ENCODE results near the gene POLD1. TPM values are rescaled to one million over a fixed set of nuclear protein-coding genes. Genes with fewer than 3 reads are reported as not detected.

POLD1 gene
- total RNA-seq, 4 donors from 2014 or later, result 7.2 to 13.7 (median 10.3) TPM

DNA sequence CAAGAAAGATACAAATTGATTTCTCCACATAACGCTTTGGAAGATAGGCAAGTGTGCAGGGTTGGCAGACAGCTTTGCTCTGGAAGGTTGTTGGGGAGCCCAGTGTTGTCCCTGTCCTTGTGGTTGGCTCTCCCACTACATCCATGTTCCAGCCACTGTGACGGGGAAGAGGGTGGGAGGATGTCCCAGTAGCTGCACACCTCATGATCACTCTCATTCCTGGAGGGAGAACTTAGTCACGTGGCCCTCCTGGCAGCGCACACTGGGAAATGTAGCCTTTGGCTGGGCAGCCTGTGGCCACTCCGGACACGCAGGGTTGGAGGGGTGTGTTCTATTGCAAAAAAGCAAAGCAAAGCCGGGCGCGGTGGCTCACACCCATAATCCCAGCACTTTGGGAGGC is 9.9 kb downstream of the POLD1 start:
- TF ChIP-seq POLR2AphosphoS5 (IDR thresholded peaks at IDR 0.05) (no peak), EP300 (IDR thresholded peaks at IDR 0.05) (no peak)
- ATAC-seq, result no peak
- Histone ChIP-seq H3K36me3 (peaks cover 0 to 9% of the 10 kb centered on the region in 2 donors), H3K27me3 (no peaks in the 10 kb centered on the region), H3K4me1 (no peaks in the 10 kb centered on the region), H3K9me3 (no peaks in the 10 kb centered on the region), H3K27ac (no peak overlapping the region), H3K4me3 (no peak overlapping the region)
- WGBS, 2 donors (ENCODE audit: low coverage in 1 of 2), result 97 to 100% methylated on average over 2 to 6 of the region's 9 CpGs

DNA sequence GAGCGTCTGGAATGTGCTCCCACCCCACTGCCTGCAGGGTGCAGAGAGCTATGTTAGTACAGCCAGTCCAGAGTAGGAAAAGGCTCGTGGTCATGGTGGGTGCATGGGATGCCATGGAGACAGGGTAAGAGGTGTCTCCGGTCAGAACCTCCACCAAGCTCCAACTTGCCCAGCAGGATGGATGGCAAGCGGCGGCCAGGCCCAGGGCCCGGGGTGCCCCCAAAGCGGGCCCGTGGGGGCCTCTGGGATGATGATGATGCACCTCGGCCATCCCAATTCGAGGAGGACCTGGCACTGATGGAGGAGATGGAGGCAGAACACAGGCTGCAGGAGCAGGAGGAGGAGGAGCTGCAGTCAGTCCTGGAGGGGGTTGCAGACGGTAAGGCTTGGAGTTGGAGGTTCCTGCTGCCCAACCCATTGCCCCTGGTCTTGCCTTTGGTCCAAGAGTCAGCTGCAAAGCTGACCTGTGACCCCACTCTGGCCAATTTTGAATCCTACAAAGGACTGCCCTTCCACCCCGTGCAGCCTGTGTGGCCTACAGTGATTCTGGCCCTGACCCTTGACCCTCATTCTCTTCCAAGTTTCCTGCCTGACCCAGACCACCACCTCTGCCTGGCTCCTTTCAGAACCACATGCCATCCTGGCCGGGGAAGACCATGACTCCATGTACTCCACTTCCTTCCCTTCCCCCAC is 14.7 kb downstream of the POLD1 start:
- no peaks in the 10 kb centered on the region for H3K27me3 ChIP-seq

DNA sequence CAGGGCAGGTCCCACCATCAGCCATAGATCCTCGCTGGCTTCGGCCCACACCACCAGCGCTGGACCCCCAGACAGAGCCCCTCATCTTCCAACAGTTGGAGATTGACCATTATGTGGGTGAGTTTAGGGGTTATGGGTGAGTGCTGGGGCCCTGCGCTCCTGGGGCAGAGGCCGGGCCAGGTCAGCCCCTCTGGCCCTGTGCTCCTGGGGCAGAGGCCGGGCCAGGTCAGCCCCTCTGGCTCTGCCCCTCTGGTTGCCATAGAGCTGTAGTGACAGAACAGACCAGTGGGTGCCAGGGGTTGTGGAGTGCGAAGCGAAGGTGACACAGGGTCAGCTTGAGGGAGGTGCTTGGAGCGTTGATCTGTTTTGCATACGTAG is 15.2 kb downstream of the POLD1 start:
- 92% methylated on average over 6 of the region's 10 CpGs; no CpG with 5 or more reads in 1 of the 2 donors for WGBS, 2 donors (ENCODE audit: low coverage in 1 of 2)
- H3K9me3 ChIP-seq, result no peaks in the 10 kb centered on the region
- H3K27ac ChIP-seq, result no peak overlapping the region
- no peak for ATAC-seq
- no peak for TF ChIP-seq POLR2AphosphoS5 (IDR thresholded peaks at IDR 0.05)
- TF ChIP-seq, protein P1, sequence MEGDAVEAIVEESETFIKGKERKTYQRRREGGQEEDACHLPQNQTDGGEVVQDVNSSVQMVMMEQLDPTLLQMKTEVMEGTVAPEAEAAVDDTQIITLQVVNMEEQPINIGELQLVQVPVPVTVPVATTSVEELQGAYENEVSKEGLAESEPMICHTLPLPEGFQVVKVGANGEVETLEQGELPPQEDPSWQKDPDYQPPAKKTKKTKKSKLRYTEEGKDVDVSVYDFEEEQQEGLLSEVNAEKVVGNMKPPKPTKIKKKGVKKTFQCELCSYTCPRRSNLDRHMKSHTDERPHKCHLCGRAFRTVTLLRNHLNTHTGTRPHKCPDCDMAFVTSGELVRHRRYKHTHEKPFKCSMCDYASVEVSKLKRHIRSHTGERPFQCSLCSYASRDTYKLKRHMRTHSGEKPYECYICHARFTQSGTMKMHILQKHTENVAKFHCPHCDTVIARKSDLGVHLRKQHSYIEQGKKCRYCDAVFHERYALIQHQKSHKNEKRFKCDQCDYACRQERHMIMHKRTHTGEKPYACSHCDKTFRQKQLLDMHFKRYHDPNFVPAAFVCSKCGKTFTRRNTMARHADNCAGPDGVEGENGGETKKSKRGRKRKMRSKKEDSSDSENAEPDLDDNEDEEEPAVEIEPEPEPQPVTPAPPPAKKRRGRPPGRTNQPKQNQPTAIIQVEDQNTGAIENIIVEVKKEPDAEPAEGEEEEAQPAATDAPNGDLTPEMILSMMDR (IDR thresholded peaks at IDR 0.05), result no peak
- TF ChIP-seq POLR2A (IDR thresholded peaks at IDR 0.05), result no peak
- TF ChIP-seq EP300 (IDR thresholded peaks at IDR 0.05), result no peak
- H3K4me3 ChIP-seq, result no peak overlapping the region
- no peaks in the 10 kb centered on the region for H3K27me3 ChIP-seq
- peaks cover 0 to 34% of the 10 kb centered on the region in 2 donors for H3K36me3 ChIP-seq
- H3K4me1 ChIP-seq, result no peaks in the 10 kb centered on the region

More for the DNA sequence above, 14.7 kb downstream of the POLD1 start:
- Histone ChIP-seq H3K4me1 (no peaks in the 10 kb centered on the region), H3K4me3 (no peak overlapping the region), H3K36me3 (peaks cover 0 to 31% of the 10 kb centered on the region in 2 donors), H3K27ac (no peak overlapping the region), H3K9me3 (no peaks in the 10 kb centered on the region)
- WGBS, 2 donors (ENCODE audit: low coverage in 1 of 2), result 66 to 88% methylated on average over 3 to 5 of the region's 13 CpGs
- ATAC-seq, result no peak
- TF ChIP-seq POLR2A (IDR thresholded peaks at IDR 0.05), result no peak
- no peak for TF ChIP-seq POLR2AphosphoS5 (IDR thresholded peaks at IDR 0.05)
- TF ChIP-seq, protein P1 (IDR thresholded peaks at IDR 0.05), result no peak
- no peak for TF ChIP-seq EP300 (IDR thresholded peaks at IDR 0.05)

DNA sequence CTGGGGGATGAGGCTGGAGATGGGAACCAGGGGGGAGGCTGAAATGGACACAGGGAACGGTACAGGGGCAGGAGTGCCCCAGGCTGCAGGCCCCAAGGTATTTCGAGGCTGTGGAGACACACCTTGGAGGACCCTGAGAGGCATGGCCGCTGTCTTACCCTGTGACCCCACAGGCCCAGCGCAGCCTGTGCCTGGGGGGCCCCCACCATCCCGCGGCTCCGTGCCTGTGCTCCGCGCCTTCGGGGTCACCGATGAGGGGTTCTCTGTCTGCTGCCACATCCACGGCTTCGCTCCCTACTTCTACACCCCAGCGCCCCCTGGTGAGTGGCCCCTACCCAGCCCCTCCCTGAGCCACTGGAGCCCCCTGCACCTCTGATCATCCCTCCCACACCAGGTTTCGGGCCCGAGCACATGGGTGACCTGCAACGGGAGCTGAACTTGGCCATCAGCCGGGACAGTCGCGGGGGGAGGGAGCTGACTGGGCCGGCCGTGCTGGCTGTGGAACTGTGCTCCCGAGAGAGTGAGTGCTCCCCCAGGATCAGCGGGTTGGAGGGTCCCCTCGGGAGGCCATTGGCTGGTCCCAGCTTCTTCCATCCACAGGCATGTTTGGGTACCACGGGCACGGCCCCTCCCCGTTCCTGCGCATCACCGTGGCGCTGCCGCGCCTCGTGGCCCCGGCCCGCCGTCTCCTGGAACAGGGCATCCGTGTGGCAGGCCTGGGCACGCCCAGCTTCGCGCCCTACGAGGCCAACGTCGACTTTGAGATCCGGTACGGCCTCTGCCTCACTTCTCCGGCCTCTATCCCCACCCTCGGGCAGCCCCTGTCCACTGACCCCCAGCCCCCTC is 17.7 kb downstream of the POLD1 start:
- WGBS, 2 donors (ENCODE audit: low coverage in 1 of 2), result 94 to 100% methylated on average over 4 to 12 of the region's 48 CpGs

More for the DNA sequence above, 17.7 kb downstream of the POLD1 start:
- H3K36me3 ChIP-seq, result peaks cover 0 to 56% of the 10 kb centered on the region in 2 donors
- no peaks in the 10 kb centered on the region for H3K27me3 ChIP-seq
- no peaks in the 10 kb centered on the region for H3K4me1 ChIP-seq
- H3K27ac ChIP-seq, result no peak overlapping the region
- no peak for ATAC-seq
- TF ChIP-seq POLR2A (IDR thresholded peaks at IDR 0.05) (no peak), EP300 (IDR thresholded peaks at IDR 0.05) (no peak), POLR2AphosphoS5 (IDR thresholded peaks at IDR 0.05) (no peak)
- TF ChIP-seq, protein P1 (IDR thresholded peaks at IDR 0.05), result no peak
- no peaks in the 10 kb centered on the region for H3K9me3 ChIP-seq
- no peak overlapping the region for H3K4me3 ChIP-seq

Data from gastroesophageal sphincter (tissue), 4 donors.